GM18505 (cell line): ENCODE results near the gene LMTK2.

Source experiments
- ATAC-seq: cut with Tn5 transposase; IDR thresholded peaks from one replicate; pipeline ENCODE4 v1.9.1; 2021; ENCODE audit not compliant: unreplicated experiment
- POLR2A ChIP-seq: IDR thresholded peaks from 4 replicates; pipeline ENCODE4 v1.6.1; 2011; ENCODE audit warnings: borderline replicate concordance; ENCODE audit not compliant: insufficient read depth, insufficient read length; ENCODE audit errors: extremely low read depth

The LMTK2 gene

DNA sequence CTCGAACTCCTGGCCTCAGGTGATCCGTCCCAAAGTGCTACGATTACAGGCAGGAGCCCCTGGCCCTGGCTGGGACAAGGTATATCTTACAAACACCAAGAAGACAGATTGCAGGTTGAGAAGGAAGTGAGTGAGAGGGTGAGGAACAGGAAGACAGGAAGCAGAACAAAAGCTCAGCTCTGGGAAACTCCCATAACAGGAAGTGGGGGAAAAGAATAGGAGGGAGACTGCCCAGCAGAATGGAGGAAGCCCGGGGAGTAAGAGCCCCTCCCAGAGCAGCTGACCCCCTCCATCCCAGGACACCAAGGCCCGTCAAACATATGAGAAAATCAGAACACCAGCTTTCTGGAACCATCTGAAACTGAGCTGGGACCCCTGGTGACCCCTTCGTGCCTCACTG is 142.4 kb downstream of the LMTK2 start:
- no peak for TF ChIP-seq POLR2A
- no peak for ATAC-seq

DNA sequence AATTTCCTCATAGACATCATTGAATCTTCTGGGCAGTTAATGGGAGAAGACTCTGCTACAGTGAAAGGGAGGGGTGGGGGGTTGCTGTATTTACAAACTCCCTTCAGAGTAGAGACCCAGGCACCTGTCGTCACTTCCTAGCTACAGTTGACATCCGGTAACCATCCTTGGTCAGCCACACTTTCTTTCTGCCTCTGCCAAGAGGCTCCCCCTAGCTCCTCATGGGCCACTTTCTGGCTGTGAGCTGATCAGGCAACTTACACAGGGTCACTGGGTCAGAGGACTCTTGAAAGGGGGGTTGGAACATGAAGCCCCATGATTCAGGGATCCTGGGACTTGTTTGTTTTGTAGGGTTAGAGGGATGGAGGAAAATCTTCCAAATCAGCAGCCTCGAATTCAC is 144.1 kb downstream of the LMTK2 start:
- peak; percentile 55 for TF ChIP-seq POLR2A
- ATAC-seq: no peak

- TF ChIP-seq POLR2A: no peak
Observed at GRCh38 chr7:98251231-98251600, 144.6 kb downstream of the LMTK2 start.

DNA sequence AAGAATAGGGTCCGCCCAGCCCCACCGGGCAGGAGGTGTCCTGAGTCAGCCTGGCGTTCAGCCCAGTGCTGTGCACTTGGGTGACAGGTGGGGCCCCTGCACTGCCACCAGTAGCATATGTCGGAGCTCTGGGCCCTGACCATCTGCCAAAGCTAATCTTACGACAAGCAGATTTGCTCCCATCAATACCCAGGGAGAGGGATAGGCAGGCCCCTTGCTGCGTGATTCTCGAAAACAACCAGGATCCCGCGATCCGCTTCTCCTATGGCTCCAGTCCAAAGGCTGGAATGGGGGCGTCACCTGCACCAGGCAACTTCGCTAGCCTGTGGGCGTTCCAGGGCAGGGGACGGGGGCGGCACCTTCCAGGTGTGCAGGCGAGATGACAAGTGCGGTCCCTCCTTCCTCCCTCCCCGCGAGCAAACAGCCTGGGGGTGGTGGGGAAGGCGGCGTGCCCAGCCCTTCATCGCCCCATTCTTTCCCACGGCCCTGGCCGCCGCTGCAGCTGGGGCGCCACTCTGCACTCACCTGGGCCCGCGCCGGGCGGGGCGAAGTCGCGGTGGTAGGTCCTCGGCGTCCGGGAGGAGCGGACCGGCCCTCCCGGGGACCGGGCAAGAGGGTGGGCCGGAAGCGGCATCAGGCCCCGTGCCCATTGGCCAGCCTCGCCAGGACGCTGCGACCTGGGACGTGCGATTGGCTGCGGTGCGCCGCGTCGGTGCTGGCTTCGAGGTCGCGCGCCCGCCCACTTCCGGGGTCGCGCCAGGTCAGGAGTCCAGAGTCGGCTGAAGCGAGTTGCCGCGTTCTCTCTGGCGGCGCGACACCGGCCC is 145.2 kb downstream of the LMTK2 start, which contains the start of gene TECPR1:
TECPR1 (minus strand) TSS at position 632 of the 824 bp plus-strand sequence. CDS start 6,086 bp downstream, outside the sequence.
- ATAC-seq: peak; percentile 96
- peak; percentile 63 for TF ChIP-seq POLR2A

More at GRCh38 chr7:98251231-98251600, 144.6 kb downstream of the LMTK2 start:
- ATAC-seq: peak; percentile 26

- ATAC-seq: no peak
- no peak for TF ChIP-seq POLR2A
Observed at GRCh38 chr7:98252425-98253054, 145.9 kb downstream of the LMTK2 start.

GRCh38 chr7:98254516-98254915 is 147.9 kb downstream of the LMTK2 start:
- no peak for TF ChIP-seq POLR2A
- no peak for ATAC-seq

DNA sequence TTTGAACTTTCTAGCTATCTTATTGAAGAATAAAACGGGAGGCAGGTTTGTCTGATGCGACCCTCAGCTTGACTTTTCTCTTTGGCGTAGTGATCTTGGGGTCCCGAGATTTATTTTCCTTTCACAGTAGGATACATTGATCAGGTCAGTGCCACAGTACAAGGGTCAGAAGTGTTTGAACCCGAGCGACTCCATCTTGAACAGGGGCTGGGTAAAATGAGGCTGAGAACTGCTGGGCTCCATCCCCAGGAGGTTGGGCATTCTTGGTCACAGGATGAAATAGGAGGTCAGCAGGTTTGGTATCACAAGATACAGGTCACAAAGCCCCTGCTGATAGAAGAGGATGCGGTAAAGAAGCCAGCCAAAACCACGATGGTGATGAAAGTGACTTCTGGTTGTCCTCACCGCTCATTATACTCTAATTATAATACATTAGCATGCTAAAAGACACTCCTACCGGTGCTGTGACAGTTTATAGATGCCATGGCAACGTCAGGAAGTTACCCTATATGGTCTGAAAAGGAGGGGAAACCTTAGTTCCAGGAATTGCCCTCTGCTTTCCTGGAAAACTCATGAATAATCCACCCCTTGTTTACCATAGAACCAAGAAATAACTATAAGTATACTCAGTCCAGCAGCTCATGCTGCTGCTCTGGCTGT is 148.4 kb downstream of the LMTK2 start:
- no peak for ATAC-seq

GRCh38 chr7:98256431-98256830 is 149.8 kb downstream of the LMTK2 start:
- no peak for TF ChIP-seq POLR2A
- ATAC-seq: no peak

More for the DNA sequence above, 148.4 kb downstream of the LMTK2 start:
- no peak for TF ChIP-seq POLR2A

GRCh38 chr7:98257701-98258100 is 151.0 kb downstream of the LMTK2 start:
- no peak for ATAC-seq
- TF ChIP-seq POLR2A: no peak
